Measurements from ENCODE around the gene DCHS1. TPM values are rescaled to one million over a fixed set of nuclear protein-coding genes. Genes with fewer than 3 reads are reported as not detected.

Gene DCHS1
- total and polyA plus RNA-seq, 10 of the 15 experiments (the other 5 are each of a cell fraction or from before 2014, with no cell fraction given), result 0.02 to 0.64 (median 0.18) TPM; not detected in 1

GRCh38 chr11:6610591-6610990 is 45.0 kb downstream of the DCHS1 start:
- peaks cover 23 to 34% of the 10 kb centered on the region in 2 experiments for H3K36me3 ChIP-seq (ENCODE audit: control insufficient read depth in 2 of 2, insufficient read depth in 2 of 2, low read length in 1 of 2)
- SMC1A ChIA-PET (ENCODE audit: uncharacterized antibody, unreplicated experiment), result interaction anchor here (3.1 kb wide), 1 partner anchor 72 kb away, joined by 24 read pairs; the partner anchor contains the start of gene MRPL17
- H3K4me1 ChIP-seq (ENCODE audit: control insufficient read depth, insufficient read depth, low read length), result peaks cover 37% of the 10 kb centered on the region
- no peak overlapping the region; the same call in 1 of the 2 replicates for H3K27ac ChIP-seq (ENCODE audit: control insufficient read depth, insufficient read depth)
- H3K4me3 ChIP-seq, result peak overlapping the region; percentile 87; the same call in 1 of the 2 replicates
- CTCF ChIA-PET, result interaction anchor here (0.6 kb wide), 1 partner anchor 58 kb away, joined by 3 read pairs; no protein-coding TSS in a partner anchor
- H4K20me1 ChIP-seq (ENCODE audit: control insufficient read depth, insufficient read depth), result no peaks in the 10 kb centered on the region
- ATAC-seq (no peak), FAIRE-seq (no peak), DNase-seq (ENCODE audit: low read depth, low spot score) (no peak)
- 91% methylated on average over 6 of the region's 6 CpGs for WGBS (ENCODE audit: insufficient coverage, insufficient replicate concordance, low lambda C conversion rate, missing lambda C conversion rate)
- BruUV-seq (replicated peaks), result no TSS peak
- no peaks in the 10 kb centered on the region for H3K27me3 ChIP-seq (replicated peaks in 1 of 2; ENCODE audit: control insufficient read depth in 2 of 2, insufficient read depth in 2 of 2, low read length in 1 of 2)
- intact Hi-C loops (cut with micrococcal nuclease; ENCODE audit: unreplicated experiment) (loop anchor here (5.0 to 10.0 kb wide), 2 partner anchors 137 to 914 kb away; no protein-coding TSS in a partner anchor), in situ Hi-C loops (cut with MboI) (loop anchor here (10.0 kb wide), 1 partner anchor 914 kb away; no protein-coding TSS in a partner anchor)
- no peaks in the 10 kb centered on the region for H3K9me3 ChIP-seq (replicated peaks; ENCODE audit: control insufficient read depth, insufficient read depth, low read length)
- H3K79me2 ChIP-seq (ENCODE audit: control insufficient read depth, insufficient read depth, low read length), result peaks cover 39% of the 10 kb centered on the region
- RAD21 ChIA-PET (ENCODE audit: unreplicated experiment), result no interaction called here
- POLR2A ChIA-PET, result interaction anchor here (1.4 to 7.2 kb wide), 3 partner anchors 11 to 71 kb away, joined by 3 to 85 read pairs (median 34); partner anchors contain the start of genes MRPL17 and TPP1
- H2AFZ ChIP-seq (ENCODE audit: control insufficient read depth, low read depth, low read length), result no peak overlapping the region
- H3K9ac ChIP-seq (ENCODE audit: control insufficient read depth, insufficient read depth, low read length), result peak overlapping the region; percentile 95; the same call in 1 of the 2 replicates
- H3K4me2 ChIP-seq (ENCODE audit: control insufficient read depth, insufficient read depth), result peak overlapping the region; percentile 56
- no peak for TF ChIP-seq PAX8 (IDR thresholded peaks at IDR 0.05)
- peak; percentile 2; the same call in 1 of the 2 replicates for TF ChIP-seq POLR2AphosphoS5 (IDR thresholded peaks at IDR 0.05; ENCODE audit: low read length)
- TF ChIP-seq ATF2 (IDR thresholded peaks at IDR 0.05; ENCODE audit: low read length), result no peak
- TF ChIP-seq IRF5 (IDR thresholded peaks at IDR 0.05; ENCODE audit: borderline replicate concordance), result no peak

Measured in GM12878 (cell line).